HG03457 (cell line): Measurements from ENCODE around the gene RFFL.
"Not testable (repeated sequence)": the region's sequence is repeated elsewhere in the genome, so short reads cannot be mapped to it uniquely, and the experiment has no call there.

ENCODE experiments used
- ATAC-seq: cut with Tn5 transposase; IDR thresholded peaks from one replicate; pipeline ENCODE4 v1.9.1; 2021; ENCODE audit warnings: moderate number of reproducible peaks; ENCODE audit not compliant: unreplicated experiment

Gene RFFL, protein sequence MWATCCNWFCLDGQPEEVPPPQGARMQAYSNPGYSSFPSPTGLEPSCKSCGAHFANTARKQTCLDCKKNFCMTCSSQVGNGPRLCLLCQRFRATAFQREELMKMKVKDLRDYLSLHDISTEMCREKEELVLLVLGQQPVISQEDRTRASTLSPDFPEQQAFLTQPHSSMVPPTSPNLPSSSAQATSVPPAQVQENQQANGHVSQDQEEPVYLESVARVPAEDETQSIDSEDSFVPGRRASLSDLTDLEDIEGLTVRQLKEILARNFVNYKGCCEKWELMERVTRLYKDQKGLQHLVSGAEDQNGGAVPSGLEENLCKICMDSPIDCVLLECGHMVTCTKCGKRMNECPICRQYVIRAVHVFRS

DNA sequence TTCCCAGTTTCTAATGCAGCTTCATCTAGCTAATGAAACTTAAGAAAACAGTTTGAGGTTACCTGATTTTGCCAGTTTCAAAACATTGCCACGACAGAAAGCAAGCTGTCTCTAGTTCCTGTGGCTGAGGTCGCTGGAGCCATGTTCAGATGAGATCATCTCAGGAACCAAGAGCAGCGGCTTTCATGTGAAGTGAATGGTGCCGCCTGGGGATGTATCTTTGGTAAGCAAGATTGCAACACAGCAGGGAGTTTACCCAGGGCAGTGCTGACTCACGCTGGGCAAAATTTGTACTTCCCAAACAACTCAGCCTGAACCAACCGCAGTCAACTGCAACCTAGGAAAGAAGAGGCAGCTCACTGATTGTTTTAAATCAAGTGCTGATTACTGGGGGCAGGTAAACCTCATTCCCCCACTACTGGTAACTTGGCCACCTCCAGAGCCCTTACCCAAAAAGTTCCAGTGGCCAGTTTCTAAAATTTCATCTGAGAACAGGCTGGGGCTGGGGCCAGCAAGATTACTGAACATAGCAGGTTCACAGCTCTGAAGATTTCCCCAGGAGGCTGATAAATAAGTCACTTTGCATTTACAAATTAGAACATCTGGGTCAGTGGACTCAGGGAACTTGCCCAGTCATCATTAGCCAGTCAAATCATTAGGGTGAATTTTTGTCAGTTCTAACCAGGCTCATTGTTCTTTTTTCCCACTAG is at the start of gene RFFL:
Gene RFFL, minus strand, starts transcription at position 194 of the 710 bp plus-strand sequence. CDS start 37,154 bp downstream, outside the sequence.
- peak; percentile 81 for ATAC-seq

- not testable (repeated sequence) for ATAC-seq
Measured at GRCh38 chr17:35110791-35111190, 47.3 kb upstream of the RFFL start.

GRCh38 chr17:35104844-35105450 is 41.4 kb upstream of the RFFL start:
- ATAC-seq: no peak

DNA sequence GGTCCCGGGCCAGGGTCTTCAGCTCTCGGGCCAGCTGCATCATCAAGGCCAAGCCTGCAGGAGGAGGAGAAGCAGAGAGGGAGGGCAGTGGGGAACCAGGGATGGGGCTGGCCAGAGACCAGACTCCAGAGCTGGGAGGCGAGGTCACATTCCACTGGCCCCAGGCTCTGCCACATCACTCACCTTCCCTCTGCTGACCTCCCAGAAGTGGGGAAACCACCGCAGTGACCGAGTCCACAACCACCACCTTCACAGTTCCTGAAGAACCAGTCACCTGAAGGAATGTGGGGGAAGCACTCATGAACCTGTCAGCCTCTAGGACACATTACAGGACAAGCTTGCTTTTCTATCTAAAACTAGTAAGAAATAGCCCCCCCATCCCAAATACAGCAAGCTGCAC is 39.8 kb upstream of the RFFL start:
- ATAC-seq: no peak

DNA sequence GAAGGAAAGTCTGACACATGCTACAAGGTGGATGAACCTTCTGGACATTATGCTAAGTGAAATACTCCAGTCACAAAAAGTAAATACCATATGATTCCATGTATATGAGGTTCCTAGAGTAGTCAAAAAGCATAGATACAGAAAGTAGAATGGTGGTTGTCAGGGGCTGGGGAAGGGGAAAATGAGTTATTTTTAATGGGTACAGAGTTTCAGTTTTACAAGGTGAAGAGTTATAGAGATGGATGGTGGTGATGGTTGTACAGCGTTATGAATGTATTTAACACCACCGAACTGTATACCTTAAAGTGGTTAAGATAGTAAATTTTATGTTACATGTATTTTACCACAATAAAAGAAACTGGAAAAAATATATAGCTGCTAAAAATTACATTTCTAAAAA is 38.2 kb upstream of the RFFL start:
- no peak for ATAC-seq

GRCh38 chr17:35101036-35101435 is 37.5 kb upstream of the RFFL start:
- ATAC-seq: no peak

- ATAC-seq: no peak
Measured at GRCh38 chr17:35099908-35100307, 36.4 kb upstream of the RFFL start.

GRCh38 chr17:35097776-35098175 is 34.3 kb upstream of the RFFL start:
- ATAC-seq: no peak

GRCh38 chr17:35095741-35096140 is 32.2 kb upstream of the RFFL start:
- ATAC-seq: no peak

DNA sequence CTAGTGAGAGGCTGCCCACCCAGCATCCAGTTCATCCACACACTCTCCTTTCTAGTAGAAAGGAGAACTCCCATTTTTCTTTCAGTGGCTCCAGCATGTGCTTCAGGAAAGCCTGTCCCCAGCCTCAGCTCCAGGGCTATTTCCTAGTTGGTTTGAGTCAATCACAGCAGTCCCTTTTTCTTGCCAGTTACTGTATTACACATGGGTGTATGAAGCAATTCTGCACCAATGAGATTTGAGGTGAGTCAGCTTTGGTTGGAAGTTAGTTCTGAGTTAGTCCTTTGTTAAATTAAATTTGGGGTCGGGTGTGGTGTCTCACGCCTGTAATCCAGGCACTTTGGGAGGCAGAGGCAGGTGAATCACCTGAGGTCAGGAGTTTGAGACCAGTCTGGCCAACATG is 31.4 kb upstream of the RFFL start:
- no peak for ATAC-seq

- not testable (repeated sequence) for ATAC-seq
Measured at GRCh38 chr17:35090707-35091106, 27.2 kb upstream of the RFFL start.

DNA sequence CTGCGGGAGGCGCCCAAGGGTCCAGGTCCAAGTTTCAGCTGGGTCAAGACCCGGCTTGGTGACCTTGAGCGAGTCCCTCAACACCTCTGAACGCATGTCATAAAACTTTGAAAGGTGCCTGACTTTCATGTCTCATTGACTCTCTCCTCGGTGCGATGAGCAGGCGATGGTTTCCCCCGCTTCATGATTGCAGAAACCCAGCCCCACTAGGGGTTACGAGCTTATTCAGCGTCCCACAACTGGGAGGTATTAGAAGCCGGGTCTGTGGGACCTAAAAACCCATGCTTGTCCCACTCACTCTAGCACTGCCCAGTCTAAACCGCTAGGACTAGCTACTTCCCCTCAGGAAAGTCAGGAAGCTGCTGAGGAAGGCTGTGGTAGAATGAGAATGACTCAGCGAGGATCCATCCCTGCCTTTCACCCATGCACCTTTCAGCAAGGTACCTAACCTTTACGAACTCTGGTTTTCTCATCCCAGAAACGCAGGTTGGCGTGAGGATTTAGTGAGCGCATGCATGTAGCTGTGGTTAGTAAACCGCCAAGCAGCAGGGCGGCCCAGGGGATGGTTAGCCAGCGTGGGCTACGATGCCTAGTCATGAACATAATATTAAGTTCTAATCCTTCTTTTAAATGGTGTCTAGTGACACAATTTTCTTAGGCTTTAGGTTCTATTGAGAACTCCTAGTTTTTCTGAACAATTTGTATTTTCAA is 26.2 kb upstream of the RFFL start:
- peak; percentile 4 for ATAC-seq

- ATAC-seq: peak; percentile 48
Measured at GRCh38 chr17:35088881-35089585, 25.5 kb upstream of the RFFL start.

- no peak for ATAC-seq
Measured at GRCh38 chr17:35088356-35088880, 24.9 kb upstream of the RFFL start.

GRCh38 chr17:35087731-35088355 is 24.3 kb upstream of the RFFL start:
- ATAC-seq: no peak

DNA sequence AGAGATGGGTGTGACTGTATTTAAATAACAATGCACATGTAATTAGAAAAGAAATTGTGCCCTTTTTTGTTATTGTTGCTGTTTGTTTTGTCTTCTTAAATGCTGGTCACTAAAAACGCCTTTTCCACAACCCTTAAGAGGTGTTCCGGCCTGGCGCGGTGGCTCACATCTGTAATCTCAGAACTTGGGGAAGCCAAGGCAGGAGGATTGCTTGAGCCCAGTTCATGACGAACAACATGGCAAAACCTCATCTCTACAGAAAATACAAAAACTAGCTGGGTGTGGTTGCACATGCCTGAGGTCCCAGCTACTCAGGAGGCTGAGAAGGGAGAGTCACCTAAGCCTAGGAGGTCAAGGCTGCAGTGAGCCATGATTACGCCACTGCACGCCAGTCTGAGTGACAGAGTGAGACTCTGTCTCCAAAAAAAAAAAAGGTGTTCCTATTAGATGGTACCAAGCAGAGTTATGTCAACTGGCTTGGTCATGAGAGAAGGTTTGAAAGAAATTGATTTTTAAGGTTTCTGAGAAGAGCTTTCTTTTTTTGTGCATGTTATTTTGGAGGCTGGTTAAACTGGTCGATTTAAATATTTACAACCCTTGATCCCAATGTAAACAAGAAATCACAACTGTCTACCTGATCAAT is 23.5 kb upstream of the RFFL start:
- ATAC-seq: no peak

- no peak for ATAC-seq
Measured at GRCh38 chr17:35086164-35086563, 22.7 kb upstream of the RFFL start.

GRCh38 chr17:35084987-35085386 is 21.5 kb upstream of the RFFL start:
- no peak for ATAC-seq

DNA sequence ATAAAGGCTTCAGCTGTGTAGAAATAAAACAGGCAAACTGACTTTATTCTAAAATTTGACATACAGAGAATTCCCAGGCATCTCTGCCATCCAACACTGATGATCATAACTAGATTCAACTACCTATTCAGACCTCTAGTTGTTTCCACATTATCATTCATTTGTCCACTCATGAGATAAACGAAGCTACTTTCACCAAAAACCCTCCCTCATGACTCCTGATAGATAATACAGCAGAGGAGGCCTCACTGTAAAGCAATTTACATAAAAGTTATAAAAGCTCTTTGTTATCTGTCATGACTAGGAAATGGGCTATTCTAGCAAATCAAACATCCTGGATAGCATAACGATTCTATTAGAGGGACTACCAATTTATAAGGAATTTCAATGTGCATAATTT is 19.6 kb upstream of the RFFL start:
- no peak for ATAC-seq
